Neural progenitor cell (in vitro differentiated cells): ENCODE results near the gene SDCCAG8. TPM values are rescaled to one million over a fixed set of nuclear protein-coding genes. Genes with fewer than 3 reads are reported as not detected.

Experiments
- DNase-seq: peaks from one replicate; pipeline ENCODE4 v3.0.0-alpha.2; 2016; ENCODE audit warnings: low spot score
- H2AFZ ChIP-seq: fragments of 200-600 bp; sonication (generic); replicated peaks from 2 replicates; pipeline ENCODE4 v1.6.1; 2016; ENCODE audit warnings: antibody characterized with exemption
- H3F3A ChIP-seq: fragments of 200-600 bp; sonication (generic); 2 replicates; pipeline ENCODE4 v1.6.1; 2016; ENCODE audit warnings: antibody characterized with exemption, low read depth
- H3K27ac ChIP-seq: fragments of 200-600 bp; sonication (generic); 2 replicates; pipeline ENCODE4 v1.5.1; 2016; ENCODE audit warnings: mild to moderate bottlenecking
- H3K27me3 ChIP-seq: fragments of 200-600 bp; sonication (generic); 2 replicates; pipeline ENCODE4 v1.6.1; 2016; ENCODE audit warnings: mild to moderate bottlenecking, moderate library complexity
- H3K36me3 ChIP-seq: fragments of 200-600 bp; sonication (generic); 2 replicates; pipeline ENCODE4 v1.5.1; 2016
- H3K4me1 ChIP-seq: fragments of 200-600 bp; sonication (generic); 2 replicates; pipeline ENCODE4 v1.6.1; 2016; ENCODE audit warnings: mixed run types
- H3K4me2 ChIP-seq: fragments of 200-600 bp; sonication (generic); 2 replicates; pipeline ENCODE4 v1.6.1; 2016
- H3K4me3 ChIP-seq: fragments of 200-600 bp; sonication (generic); 2 replicates; pipeline ENCODE4 v1.5.1; 2016
- H3K79me2 ChIP-seq: fragments of 200-600 bp; sonication (generic); 2 replicates; pipeline ENCODE4 v1.6.1; 2016; ENCODE audit warnings: low read depth
- H3K9ac ChIP-seq: fragments of 200-600 bp; sonication (generic); 2 replicates; pipeline ENCODE4 v1.6.1; 2016
- H3K9me3 ChIP-seq: fragments of 200-600 bp; sonication (generic); 2 replicates; pipeline ENCODE4 v1.5.1; 2016; ENCODE audit warnings: low read depth
- H4K20me1 ChIP-seq: fragments of 200-600 bp; sonication (generic); 2 replicates; pipeline ENCODE4 v1.6.1; 2016; ENCODE audit warnings: low read depth
- H3K27ac Mint-ChIP-seq: 3 replicates; pipeline ENCODE4 v1.8.0; 2021; ENCODE audit warnings: mixed read lengths
- H3K27me3 Mint-ChIP-seq: 2 replicates; pipeline ENCODE4 v1.8.0; 2022; ENCODE audit warnings: low read depth, mild to moderate bottlenecking, inconsistent platforms, moderate library complexity, mixed read lengths; ENCODE audit not compliant: insufficient read depth
- H3K36me3 Mint-ChIP-seq: 3 replicates; pipeline ENCODE4 v1.8.0; 2021; ENCODE audit warnings: mixed read lengths
- H3K4me1 Mint-ChIP-seq: 3 replicates; pipeline ENCODE4 v1.8.0; 2021; ENCODE audit warnings: mixed read lengths
- H3K4me3 Mint-ChIP-seq: 3 replicates; pipeline ENCODE4 v1.8.0; 2021; ENCODE audit warnings: mild to moderate bottlenecking, moderate library complexity, mixed read lengths
- H3K9me3 Mint-ChIP-seq: 3 replicates; pipeline ENCODE4 v1.8.0; 2020; ENCODE audit warnings: mixed read lengths
- EZH2 ChIP-seq: fragments of 200-600 bp; sonication (generic); IDR thresholded peaks from 2 replicates; pipeline ENCODE4 v1.6.1; 2017; ENCODE audit warnings: antibody characterized with exemption, mild to moderate bottlenecking, moderate library complexity
- EZH2phosphoT487 ChIP-seq: fragments of 200-600 bp; sonication (generic); IDR thresholded peaks from 2 replicates; pipeline ENCODE4 v1.6.1; 2017; ENCODE audit warnings: antibody characterized with exemption
- total RNA-seq: library from RNA; depleted of rRNA; stranded (reverse); fragments of >200 nt; gene quantifications from 2 replicates; pipeline ENCODE4 v1.2.3, GENCODE V29; 2015; ENCODE audit warnings: low replicate concordance
- TF ChIP-seq, protein P1 (sequence below): fragments of 200-600 bp; sonication (generic); IDR thresholded peaks from 2 replicates; pipeline ENCODE4 v1.5.1; 2017; ENCODE audit warnings: antibody characterized with exemption, mild to moderate bottlenecking

SDCCAG8 gene
- total RNA-seq, 1 donor from 2014 or later = 30.3 TPM

DNA sequence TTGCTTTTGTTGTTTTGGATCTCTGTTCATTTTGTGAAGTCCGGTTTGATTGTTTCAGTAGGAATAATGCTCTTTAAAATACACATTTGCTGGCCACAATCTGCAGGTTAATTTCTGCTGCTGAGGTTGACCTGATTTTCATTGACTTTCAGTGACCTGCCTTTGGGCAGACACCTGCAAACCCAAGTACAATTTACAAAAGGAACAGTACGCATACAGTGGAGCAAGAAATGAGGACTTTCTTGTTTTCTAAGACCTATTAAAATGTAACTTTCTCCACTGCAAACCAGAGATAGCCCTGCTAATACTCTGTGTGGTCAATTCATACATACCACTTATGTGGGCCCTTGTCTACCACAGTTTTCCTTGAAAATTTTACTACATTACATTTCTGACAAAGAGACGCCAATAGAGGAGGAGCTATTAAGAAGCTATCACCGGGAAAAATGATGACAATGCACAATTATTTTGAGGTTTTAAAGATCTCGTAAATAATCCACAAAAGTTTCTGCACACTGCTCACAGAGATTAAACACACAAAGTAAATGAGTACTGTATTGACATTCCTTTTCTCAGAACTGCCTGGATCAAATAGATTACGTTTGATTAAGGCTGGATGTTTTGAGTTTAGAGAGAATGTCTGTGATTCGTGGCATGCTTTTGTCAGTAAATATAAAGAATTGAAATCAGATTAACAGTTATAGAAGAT is 141.9 kb downstream of the SDCCAG8 start:
- H3K27ac Mint-ChIP-seq = no peak overlapping the region
- H3K36me3 Mint-ChIP-seq = no peaks in the 10 kb centered on the region
- H3K27me3 ChIP-seq = no peaks in the 10 kb centered on the region
- H3K9me3 Mint-ChIP-seq = no peaks in the 10 kb centered on the region
- H3K4me3 ChIP-seq = no peak overlapping the region
- H3K4me1 Mint-ChIP-seq = peaks cover 36% of the 10 kb centered on the region
- H3K36me3 ChIP-seq = no peaks in the 10 kb centered on the region
- TF ChIP-seq, protein P1, sequence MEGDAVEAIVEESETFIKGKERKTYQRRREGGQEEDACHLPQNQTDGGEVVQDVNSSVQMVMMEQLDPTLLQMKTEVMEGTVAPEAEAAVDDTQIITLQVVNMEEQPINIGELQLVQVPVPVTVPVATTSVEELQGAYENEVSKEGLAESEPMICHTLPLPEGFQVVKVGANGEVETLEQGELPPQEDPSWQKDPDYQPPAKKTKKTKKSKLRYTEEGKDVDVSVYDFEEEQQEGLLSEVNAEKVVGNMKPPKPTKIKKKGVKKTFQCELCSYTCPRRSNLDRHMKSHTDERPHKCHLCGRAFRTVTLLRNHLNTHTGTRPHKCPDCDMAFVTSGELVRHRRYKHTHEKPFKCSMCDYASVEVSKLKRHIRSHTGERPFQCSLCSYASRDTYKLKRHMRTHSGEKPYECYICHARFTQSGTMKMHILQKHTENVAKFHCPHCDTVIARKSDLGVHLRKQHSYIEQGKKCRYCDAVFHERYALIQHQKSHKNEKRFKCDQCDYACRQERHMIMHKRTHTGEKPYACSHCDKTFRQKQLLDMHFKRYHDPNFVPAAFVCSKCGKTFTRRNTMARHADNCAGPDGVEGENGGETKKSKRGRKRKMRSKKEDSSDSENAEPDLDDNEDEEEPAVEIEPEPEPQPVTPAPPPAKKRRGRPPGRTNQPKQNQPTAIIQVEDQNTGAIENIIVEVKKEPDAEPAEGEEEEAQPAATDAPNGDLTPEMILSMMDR = no peak
- TF ChIP-seq EZH2phosphoT487 (no peak), EZH2 (no peak)
- H4K20me1 ChIP-seq = no peaks in the 10 kb centered on the region
- no peak overlapping the region for H2AFZ ChIP-seq
- DNase-seq = no peak
- no peak overlapping the region for H3K9ac ChIP-seq
- no peaks in the 10 kb centered on the region for H3F3A ChIP-seq
- H3K79me2 ChIP-seq = no peaks in the 10 kb centered on the region
- no peaks in the 10 kb centered on the region for H3K27me3 Mint-ChIP-seq
- H3K9me3 ChIP-seq = no peaks in the 10 kb centered on the region
- no peak overlapping the region for H3K4me2 ChIP-seq
- no peak overlapping the region for H3K4me3 Mint-ChIP-seq
- H3K27ac ChIP-seq = no peak overlapping the region
- H3K4me1 ChIP-seq = peaks cover 9% of the 10 kb centered on the region

DNA sequence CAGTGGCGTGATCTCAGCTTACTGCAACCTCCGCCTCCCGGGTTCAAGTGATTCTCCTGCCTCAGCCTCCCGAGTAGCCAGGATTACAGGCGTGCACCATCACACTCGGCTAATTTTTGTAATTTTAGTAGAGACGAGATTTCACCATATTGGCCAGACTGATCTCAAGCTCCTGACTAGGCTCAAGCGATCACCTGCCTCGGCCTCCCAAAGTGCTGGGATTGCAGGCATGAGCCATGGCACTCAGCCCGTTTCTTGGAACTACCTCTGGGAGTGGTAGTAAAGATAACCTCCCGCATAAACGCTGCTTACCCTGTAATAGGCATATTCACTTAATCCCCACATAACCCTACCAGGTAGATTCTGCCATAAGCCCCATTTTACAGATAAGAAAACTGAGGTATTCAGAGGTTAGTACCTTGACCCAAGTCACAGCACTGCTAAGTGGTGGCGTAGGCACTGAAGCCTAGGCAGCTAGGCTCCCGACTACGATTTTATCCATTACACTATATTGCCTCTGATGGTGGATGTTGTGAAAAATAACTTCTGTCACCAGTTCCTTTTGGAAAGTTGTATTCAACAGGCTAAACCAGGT is 143.8 kb downstream of the SDCCAG8 start:
- Histone ChIP-seq H3K4me3 (no peak overlapping the region), H3F3A (no peaks in the 10 kb centered on the region), H3K27me3 (no peaks in the 10 kb centered on the region), H2AFZ (no peak overlapping the region), H3K9me3 (no peaks in the 10 kb centered on the region), H3K79me2 (no peaks in the 10 kb centered on the region), H4K20me1 (no peaks in the 10 kb centered on the region), H3K4me2 (no peak overlapping the region), H3K9ac (no peak overlapping the region), H3K36me3 (no peaks in the 10 kb centered on the region), H3K27ac (no peak overlapping the region), H3K4me1 (peaks cover 13% of the 10 kb centered on the region)
- H3K4me3 Mint-ChIP-seq = no peak overlapping the region
- no peak overlapping the region for H3K27ac Mint-ChIP-seq
- TF ChIP-seq EZH2phosphoT487 (no peak), EZH2 (no peak)
- TF ChIP-seq, protein P1 = no peak
- no peaks in the 10 kb centered on the region for H3K27me3 Mint-ChIP-seq
- no peaks in the 10 kb centered on the region for H3K36me3 Mint-ChIP-seq
- DNase-seq = no peak
- no peaks in the 10 kb centered on the region for H3K9me3 Mint-ChIP-seq
- H3K4me1 Mint-ChIP-seq = peaks cover 19% of the 10 kb centered on the region

DNA sequence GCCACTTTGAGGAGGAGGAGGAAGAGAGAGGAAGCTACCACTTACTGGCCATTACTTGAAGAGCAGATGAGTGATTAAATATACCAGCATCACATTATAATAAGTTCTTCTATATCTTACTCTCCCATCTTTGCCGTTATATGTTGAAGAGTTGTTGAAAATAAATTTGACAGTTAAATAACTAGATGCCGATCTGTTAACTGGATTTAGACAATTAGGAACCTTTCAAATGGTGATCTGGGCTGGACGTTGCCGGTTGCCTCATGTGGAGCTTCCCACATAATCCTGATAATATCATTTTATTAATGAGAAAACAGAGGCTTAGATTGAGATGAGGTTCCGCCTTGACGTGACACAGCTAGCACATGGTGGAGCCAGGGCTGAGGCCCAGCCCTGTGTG is 147.0 kb downstream of the SDCCAG8 start:
- H3K79me2 ChIP-seq = no peaks in the 10 kb centered on the region
- no peak overlapping the region for H3K4me3 ChIP-seq
- H3K27me3 Mint-ChIP-seq = no peaks in the 10 kb centered on the region
- no peaks in the 10 kb centered on the region for H3K36me3 Mint-ChIP-seq
- H3K4me2 ChIP-seq = no peak overlapping the region
- no peak overlapping the region for H3K27ac Mint-ChIP-seq
- TF ChIP-seq, protein P1 = no peak
- TF ChIP-seq EZH2 = no peak
- no peak for TF ChIP-seq EZH2phosphoT487
- no peak overlapping the region for H3K4me3 Mint-ChIP-seq
- H3K4me1 ChIP-seq = peaks cover 5% of the 10 kb centered on the region
- no peaks in the 10 kb centered on the region for H3K9me3 ChIP-seq
- H3K36me3 ChIP-seq = no peaks in the 10 kb centered on the region
- peaks cover 2% of the 10 kb centered on the region for H3K4me1 Mint-ChIP-seq
- DNase-seq = no peak
- H4K20me1 ChIP-seq = no peaks in the 10 kb centered on the region
- no peaks in the 10 kb centered on the region for H3F3A ChIP-seq
- no peaks in the 10 kb centered on the region for H3K9me3 Mint-ChIP-seq
- H3K27me3 ChIP-seq = no peaks in the 10 kb centered on the region
- H3K27ac ChIP-seq = no peak overlapping the region
- no peak overlapping the region for H2AFZ ChIP-seq
- no peak overlapping the region for H3K9ac ChIP-seq
